ENCODE data around the gene LRRC55.

LRRC55 gene

DNA sequence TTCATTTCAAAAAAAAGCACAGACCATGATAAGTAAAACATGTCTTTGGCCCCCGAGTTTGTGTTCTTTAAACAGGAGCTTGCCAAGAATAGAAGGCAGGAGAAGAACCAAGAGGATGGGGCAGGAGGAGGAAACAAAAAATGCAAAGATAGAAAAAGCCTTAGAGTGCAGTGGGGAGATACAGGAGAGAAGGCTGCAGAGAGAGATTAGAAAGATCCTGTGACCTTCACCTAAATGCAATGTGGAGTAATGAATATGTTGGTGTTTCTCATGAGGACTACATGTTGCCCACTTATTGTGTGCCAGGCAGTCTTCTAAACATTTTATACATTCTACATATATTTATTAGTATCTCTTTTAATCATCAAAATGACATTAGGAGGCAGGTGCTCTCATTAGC, 57.6 kb downstream of the LRRC55 start:
- DNase-seq, result no peak

DNA sequence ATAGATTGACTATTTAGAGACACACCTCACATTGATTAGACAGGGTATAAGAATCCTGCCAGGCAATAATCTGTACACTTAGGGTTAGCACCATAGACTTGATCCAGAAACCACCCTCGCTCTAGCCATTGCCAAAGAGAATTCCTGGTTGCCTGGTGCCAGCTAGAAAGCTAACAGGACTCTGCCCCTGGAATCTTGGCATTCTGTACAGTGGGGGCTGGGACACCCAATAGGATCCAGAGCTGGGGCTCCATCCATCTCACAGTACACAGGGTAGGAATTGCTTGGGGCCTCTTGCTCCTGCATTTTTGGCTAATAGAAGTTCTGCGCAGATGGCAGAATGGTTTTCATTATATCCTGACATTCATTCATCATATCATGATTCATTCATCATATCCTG, 58.3 kb downstream of the LRRC55 start:
- no peak for DNase-seq

DNA sequence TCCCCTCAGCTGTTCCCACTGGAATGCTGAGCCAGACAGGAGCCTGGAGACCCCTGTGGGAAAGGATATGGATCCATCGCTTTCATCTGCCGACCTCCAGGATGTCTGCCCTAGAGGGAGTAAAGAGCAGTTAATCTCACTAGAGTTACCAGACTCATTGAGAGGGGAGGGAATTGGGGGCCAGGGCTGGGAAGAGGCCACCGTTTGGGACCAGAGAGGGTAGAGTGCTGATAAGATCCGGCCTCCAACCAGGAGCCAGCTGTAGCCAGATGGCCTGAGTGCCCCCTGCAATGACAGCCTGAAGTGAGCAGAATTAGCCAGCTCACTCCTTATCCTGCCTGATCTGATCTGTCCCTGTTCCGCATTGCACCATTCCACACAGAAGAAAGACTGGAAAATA, 59.0 kb downstream of the LRRC55 start:
- no peak for DNase-seq

All from fibroblast of skin of right quadriceps (primary cell).